Lung microvascular endothelial cell (primary cell): ENCODE results near the gene CTPS2. TPM values are rescaled to one million over a fixed set of nuclear protein-coding genes. Genes with fewer than 3 reads are reported as not detected.
"Not testable (repeated sequence)": the region's sequence is repeated elsewhere in the genome, so short reads cannot be mapped to it uniquely, and the experiment has no call there.

Experiments used
- DNase-seq, 2 donors: peaks; one replicate each; pipeline versions ENCODE4 v3.0.0 to v3.0.0-alpha.2; 2010; ENCODE audit warnings: low read depth in 2 of 2
- total RNA-seq: library from RNA; depleted of rRNA; stranded (reverse); fragments of >200 nt; gene quantifications from 2 replicates; pipeline ENCODE4 v1.2.1, GENCODE V29; 2014

CTPS2 gene
- 9.2 and 11.1 TPM in 2 replicates for total RNA-seq

- peak; percentile 49 to 57 for DNase-seq
Measured at GRCh38 chrX:16712548-16713155, at the start of gene CTPS2. TSS of gene CTPS2 (minus strand) at chrX:16712669. CDS start at chrX:16702902, 9,767 bp downstream.

- DNase-seq, result not testable (repeated sequence)
Measured at GRCh38 chrX:16761500-16761899, 49.0 kb upstream of the CTPS2 start.

- no peak for DNase-seq
Measured at GRCh38 chrX:16756724-16757123, 44.3 kb upstream of the CTPS2 start.

GRCh38 chrX:16754019-16754418 lies 41.5 kb upstream of the CTPS2 start:
- DNase-seq, result no peak

GRCh38 chrX:16750136-16750535 lies 37.7 kb upstream of the CTPS2 start:
- DNase-seq, result no peak

- DNase-seq, result no peak
Measured at GRCh38 chrX:16748425-16748824, 36.0 kb upstream of the CTPS2 start.

- no peak for DNase-seq
Measured at GRCh38 chrX:16745659-16746058, 33.2 kb upstream of the CTPS2 start.

GRCh38 chrX:16745102-16745501 lies 32.6 kb upstream of the CTPS2 start:
- DNase-seq, result no peak

GRCh38 chrX:16743604-16744325 lies 31.3 kb upstream of the CTPS2 start:
- DNase-seq, result peak; percentile 16 to 55

- no peak for DNase-seq
Measured at GRCh38 chrX:16739574-16739973, 27.1 kb upstream of the CTPS2 start.

GRCh38 chrX:16737024-16737423 lies 24.6 kb upstream of the CTPS2 start:
- DNase-seq, result no peak

- peak; percentile 15 to 29 for DNase-seq
Measured at GRCh38 chrX:16733013-16733412, 20.5 kb upstream of the CTPS2 start.

- no peak for DNase-seq
Measured at GRCh38 chrX:16730450-16730849, 18.0 kb upstream of the CTPS2 start.

GRCh38 chrX:16727637-16728036 lies 15.2 kb upstream of the CTPS2 start:
- DNase-seq, result no peak

GRCh38 chrX:16726347-16726988 lies 14.0 kb upstream of the CTPS2 start:
- not testable (repeated sequence) for DNase-seq

GRCh38 chrX:16725072-16725471 lies 12.6 kb upstream of the CTPS2 start:
- no peak for DNase-seq

- no peak for DNase-seq
Measured at GRCh38 chrX:16722481-16722880, 10.0 kb upstream of the CTPS2 start.

GRCh38 chrX:16719334-16720084 lies 7.0 kb upstream of the CTPS2 start, which contains the start of gene SYAP1:
TSS of gene SYAP1 (plus strand) at chrX:16719612. CDS start at chrX:16719725, 113 bp downstream.
- DNase-seq, result peak; percentile 97 to 98

GRCh38 chrX:16718824-16719333 lies 6.4 kb upstream of the CTPS2 start:
- DNase-seq, result no peak

GRCh38 chrX:16716451-16716850 lies 4.0 kb upstream of the CTPS2 start:
- DNase-seq, result not testable (repeated sequence)

GRCh38 chrX:16715638-16716037 lies 3.2 kb upstream of the CTPS2 start:
- DNase-seq, result not testable (repeated sequence)

GRCh38 chrX:16714504-16714903 lies 2.0 kb upstream of the CTPS2 start:
- no peak for DNase-seq
